Activated T-cell treated with anti-CD3 and anti-CD28 coated beads, Interleukin-2, amount 50 U/mL, for 24 hours (primary cell): ENCODE measurements around the gene ACTL8.

Experiments
- DNase-seq: peaks from one replicate; pipeline ENCODE4 v3.0.0-alpha.2; 2020
- H3K27ac Mint-ChIP-seq: 2 replicates; pipeline ENCODE4 v1.8.0; 2020; ENCODE audit warnings: mild to moderate bottlenecking, mixed read lengths
- H3K27me3 Mint-ChIP-seq: 2 replicates; pipeline ENCODE4 v1.8.0; 2020; ENCODE audit warnings: mixed read lengths
- H3K36me3 Mint-ChIP-seq: 2 replicates; pipeline ENCODE4 v1.8.0; 2020; ENCODE audit warnings: low read depth, mixed read lengths
- H3K4me1 Mint-ChIP-seq: 2 replicates; pipeline ENCODE4 v1.8.0; 2020; ENCODE audit warnings: low read depth, mixed read lengths
- H3K4me3 Mint-ChIP-seq: 2 replicates; pipeline ENCODE4 v1.8.0; 2020; ENCODE audit warnings: mild to moderate bottlenecking, moderate library complexity, mixed read lengths
- H3K9me3 Mint-ChIP-seq: 2 replicates; pipeline ENCODE4 v1.8.0; 2020; ENCODE audit warnings: mixed read lengths

Gene ACTL8

DNA sequence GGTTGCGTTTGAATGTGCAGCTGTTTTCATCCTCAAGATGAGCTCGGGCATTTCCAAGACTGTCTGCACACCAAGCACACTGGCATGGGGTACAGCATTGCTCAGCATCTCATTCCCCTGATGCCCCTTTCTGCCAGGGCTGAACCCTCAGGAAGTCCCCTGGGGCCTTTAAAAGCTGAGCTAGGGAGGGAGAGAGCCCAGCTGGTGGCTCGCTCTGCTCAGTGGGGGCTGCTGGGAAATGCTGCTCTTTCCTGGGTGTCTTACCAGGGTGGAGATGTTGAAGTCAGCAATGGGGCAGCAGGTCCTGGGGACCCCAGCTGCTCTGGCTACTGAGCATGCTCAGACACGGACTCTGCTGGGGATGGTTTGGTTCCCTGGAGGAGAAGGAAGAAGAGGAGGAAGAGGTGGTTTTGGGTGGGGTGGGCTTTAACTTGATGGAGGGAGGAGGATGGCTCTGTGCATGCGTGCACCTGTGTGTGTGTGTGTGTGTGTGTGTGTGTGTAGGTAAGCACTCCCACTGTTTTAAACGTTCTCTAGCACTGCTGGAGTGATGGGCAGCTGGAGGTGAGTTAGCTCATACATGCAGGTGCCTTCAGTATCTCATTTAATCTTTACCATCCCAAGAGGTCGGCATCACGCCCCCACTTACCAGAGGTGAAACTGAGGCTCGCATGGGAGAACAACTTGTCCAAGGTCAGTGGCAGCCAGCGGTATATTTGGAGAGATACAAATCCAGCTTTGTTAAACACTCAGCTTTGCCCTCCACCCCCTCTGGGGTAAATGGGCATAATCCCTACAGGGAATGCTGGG lies 40.9 kb downstream of the ACTL8 start:
- H3K4me1 Mint-ChIP-seq: peaks cover 5% of the 10 kb centered on the region
- H3K27me3 Mint-ChIP-seq: peaks cover 34% of the 10 kb centered on the region
- H3K9me3 Mint-ChIP-seq: no peaks in the 10 kb centered on the region
- H3K4me3 Mint-ChIP-seq: no peak overlapping the region
- no peak overlapping the region for H3K27ac Mint-ChIP-seq
- no peak for DNase-seq
- no peaks in the 10 kb centered on the region for H3K36me3 Mint-ChIP-seq

DNA sequence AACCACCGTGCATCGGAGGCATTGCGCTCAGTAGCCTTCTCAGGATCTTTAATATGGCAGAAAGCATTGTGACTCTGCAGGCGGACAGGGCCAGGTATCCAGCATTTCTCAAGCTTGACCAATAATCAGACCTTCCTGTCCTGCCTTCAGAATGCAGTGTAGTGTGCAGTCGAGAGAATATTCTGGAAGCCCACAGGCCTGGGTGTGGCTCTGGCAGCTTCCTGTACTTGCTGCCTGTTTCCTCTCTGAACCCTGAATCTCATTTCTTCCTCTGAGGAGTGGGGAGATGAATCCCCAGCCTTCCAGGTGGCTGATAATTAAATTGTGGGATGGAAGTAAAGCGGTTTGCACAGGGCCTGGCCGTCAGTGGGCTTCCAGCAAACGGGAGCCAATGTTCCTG lies 42.3 kb downstream of the ACTL8 start:
- Mint-ChIP-seq H3K4me3 (no peak overlapping the region), H3K27me3 (peaks cover 41% of the 10 kb centered on the region), H3K9me3 (no peaks in the 10 kb centered on the region), H3K27ac (no peak overlapping the region), H3K4me1 (peaks cover 5% of the 10 kb centered on the region), H3K36me3 (no peaks in the 10 kb centered on the region)
- no peak for DNase-seq

DNA sequence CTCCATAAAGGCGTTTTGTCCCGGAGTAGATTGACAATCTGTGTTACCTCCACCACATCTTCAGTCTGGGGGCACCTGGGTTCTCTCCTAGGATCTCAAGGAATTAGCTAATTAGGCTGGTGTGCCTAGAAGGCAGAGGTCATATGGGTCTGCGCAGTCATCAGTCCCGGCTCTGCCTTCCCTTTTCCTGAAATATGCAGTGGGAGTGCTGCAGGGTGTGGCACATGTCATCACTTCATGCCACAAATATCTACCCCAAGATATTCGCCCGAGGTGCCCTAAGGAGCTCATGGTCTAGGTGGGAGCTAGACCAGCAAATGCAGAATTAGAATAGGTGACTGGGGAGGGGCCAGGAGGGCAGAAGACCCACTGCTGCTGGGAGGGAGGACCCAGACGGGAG lies 42.9 kb downstream of the ACTL8 start:
- Mint-ChIP-seq H3K4me3 (no peak overlapping the region), H3K27me3 (peaks cover 43% of the 10 kb centered on the region), H3K4me1 (peaks cover 5% of the 10 kb centered on the region), H3K9me3 (no peaks in the 10 kb centered on the region), H3K27ac (no peak overlapping the region), H3K36me3 (no peaks in the 10 kb centered on the region)
- DNase-seq: no peak

DNA sequence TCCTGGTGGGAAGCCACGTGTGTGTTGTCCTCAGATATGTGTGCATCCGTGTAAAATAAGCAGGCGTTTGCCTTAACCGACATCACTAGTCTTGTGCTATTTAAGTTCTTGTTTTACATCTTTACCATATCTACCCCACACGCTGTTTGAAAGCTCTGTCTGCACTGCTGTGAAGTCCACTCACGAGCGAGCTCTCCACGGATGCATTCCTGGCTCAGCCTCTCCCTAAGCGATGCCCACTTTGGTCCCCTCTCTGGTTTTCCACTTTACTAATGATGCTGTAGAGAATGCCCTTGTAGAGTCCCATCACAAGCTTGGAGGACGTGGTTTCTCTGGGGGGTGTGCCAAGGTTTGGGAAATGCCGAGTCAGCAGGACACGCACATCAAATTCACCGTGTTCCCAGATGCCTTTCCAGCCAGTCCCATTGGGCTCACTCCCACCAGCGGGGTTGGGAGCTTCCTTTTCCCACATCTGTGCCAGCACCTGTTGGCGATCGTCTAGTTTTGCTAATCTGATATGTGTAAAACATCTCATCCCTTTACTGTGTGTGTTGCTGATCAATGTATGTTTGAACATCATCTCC lies 43.8 kb downstream of the ACTL8 start:
- H3K27ac Mint-ChIP-seq: no peak overlapping the region
- peaks cover 5% of the 10 kb centered on the region for H3K4me1 Mint-ChIP-seq
- no peaks in the 10 kb centered on the region for H3K36me3 Mint-ChIP-seq
- DNase-seq: no peak
- peaks cover 38% of the 10 kb centered on the region for H3K27me3 Mint-ChIP-seq
- no peak overlapping the region for H3K4me3 Mint-ChIP-seq
- H3K9me3 Mint-ChIP-seq: no peaks in the 10 kb centered on the region

DNA sequence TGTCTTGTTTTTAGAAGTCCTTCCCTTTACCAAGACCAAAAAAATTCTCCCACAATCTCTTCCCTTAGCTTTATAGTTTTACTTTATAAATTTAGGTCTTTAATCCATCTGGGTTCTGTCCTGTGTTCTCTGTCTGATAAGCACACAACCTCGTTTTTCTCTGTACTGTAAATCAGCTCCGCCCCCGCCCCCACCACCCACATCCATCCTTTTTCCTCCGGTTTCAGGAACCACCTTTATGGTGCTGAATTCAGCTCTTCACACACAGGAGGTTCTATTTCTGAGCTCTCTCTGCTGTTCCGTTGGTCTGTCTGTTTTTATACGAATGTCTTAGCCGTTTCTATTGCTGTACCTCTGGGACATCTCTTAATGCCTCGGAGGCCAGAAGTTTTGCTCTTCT lies 44.5 kb downstream of the ACTL8 start:
- H3K4me1 Mint-ChIP-seq: peaks cover 5% of the 10 kb centered on the region
- no peak overlapping the region for H3K27ac Mint-ChIP-seq
- no peaks in the 10 kb centered on the region for H3K36me3 Mint-ChIP-seq
- peaks cover 35% of the 10 kb centered on the region for H3K27me3 Mint-ChIP-seq
- no peak overlapping the region for H3K4me3 Mint-ChIP-seq
- no peak for DNase-seq
- H3K9me3 Mint-ChIP-seq: no peaks in the 10 kb centered on the region

DNA sequence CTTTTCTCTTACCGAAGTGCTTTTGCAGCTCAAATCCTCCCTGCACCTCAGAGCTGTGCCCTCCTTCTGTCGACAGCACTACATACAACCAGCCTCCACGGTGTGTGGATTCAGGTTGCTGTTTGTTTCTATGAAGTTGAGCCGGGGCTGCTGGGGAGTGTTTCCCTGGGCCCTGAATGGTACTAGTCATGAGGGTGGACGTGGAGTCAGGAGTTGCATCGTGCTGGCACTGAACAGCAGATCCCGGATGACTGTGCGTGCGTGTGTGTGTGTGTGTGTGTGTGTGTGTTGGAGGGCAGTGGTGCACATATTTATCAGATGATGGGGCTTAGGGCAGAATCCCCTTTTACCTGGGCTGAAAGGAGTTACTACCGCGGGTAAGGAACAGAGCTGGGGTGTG lies 47.0 kb downstream of the ACTL8 start:
- Mint-ChIP-seq H3K36me3 (no peaks in the 10 kb centered on the region), H3K4me3 (no peak overlapping the region), H3K27me3 (peaks cover 46% of the 10 kb centered on the region), H3K9me3 (no peaks in the 10 kb centered on the region), H3K27ac (no peak overlapping the region), H3K4me1 (peaks cover 5% of the 10 kb centered on the region)
- no peak for DNase-seq

DNA sequence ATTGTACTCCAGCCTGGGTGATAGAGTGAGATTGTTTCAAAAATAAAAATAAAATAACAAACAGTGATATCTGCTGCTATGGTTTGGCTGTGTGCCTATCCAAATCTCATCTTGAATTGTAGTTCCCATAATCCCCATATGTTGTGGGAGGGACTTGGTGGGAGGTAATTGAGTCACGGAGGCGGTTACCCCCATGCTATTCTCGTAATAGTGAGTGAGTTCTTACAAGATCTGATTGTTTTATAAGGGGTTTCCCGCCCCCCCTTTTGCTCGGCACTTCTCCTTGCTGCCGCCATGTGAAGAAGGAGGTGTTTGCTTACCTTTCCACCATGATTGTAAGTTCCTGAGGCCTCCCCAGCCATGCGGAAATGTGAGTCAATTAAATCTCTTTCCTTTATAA lies 47.8 kb downstream of the ACTL8 start:
- no peak for DNase-seq
- Mint-ChIP-seq H3K9me3 (no peaks in the 10 kb centered on the region), H3K27ac (no peak overlapping the region), H3K4me3 (no peak overlapping the region), H3K27me3 (peaks cover 51% of the 10 kb centered on the region), H3K4me1 (peaks cover 5% of the 10 kb centered on the region), H3K36me3 (no peaks in the 10 kb centered on the region)

DNA sequence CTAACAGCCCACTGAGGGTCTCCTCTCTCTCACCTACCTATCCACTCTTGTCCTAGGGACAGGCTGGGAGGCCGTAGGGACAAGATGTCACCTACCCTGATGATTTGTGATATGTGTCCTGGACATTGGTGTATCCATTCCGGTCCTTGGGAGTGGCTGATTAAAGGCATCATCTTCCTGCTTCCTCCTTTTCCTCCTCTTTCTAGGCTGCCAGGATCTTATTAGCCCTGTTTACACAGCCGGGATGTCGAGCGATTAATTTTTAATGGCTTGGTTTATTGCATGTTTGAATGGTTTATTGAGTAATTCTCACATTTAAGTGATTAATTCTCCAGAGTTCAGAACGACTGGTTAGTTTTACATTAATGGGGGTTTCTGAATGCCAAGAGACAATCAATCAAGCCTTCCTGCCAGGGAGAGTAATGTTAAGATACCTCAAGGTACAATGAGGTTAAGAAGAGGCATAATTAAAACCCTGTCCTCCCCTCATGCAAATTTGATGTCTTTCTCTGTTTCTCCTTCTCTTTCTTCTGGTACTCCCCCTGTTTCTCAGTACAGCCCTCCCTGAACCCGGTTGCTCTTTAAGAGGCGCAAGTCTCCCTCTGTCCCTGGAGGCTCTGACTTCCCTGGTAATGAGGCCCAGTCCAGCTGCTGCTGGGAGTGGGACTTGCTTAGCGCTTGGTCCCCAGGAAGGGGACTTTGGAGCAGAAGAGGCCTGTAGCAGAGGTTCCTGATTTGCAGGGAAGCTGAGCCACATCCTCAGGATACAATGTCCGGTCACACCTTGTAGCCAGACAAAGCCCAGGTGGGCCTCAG lies 50.9 kb downstream of the ACTL8 start:
- no peaks in the 10 kb centered on the region for H3K36me3 Mint-ChIP-seq
- no peak overlapping the region for H3K27ac Mint-ChIP-seq
- no peak overlapping the region for H3K4me3 Mint-ChIP-seq
- peaks cover 1% of the 10 kb centered on the region for H3K9me3 Mint-ChIP-seq
- no peaks in the 10 kb centered on the region for H3K4me1 Mint-ChIP-seq
- DNase-seq: no peak
- peaks cover 32% of the 10 kb centered on the region for H3K27me3 Mint-ChIP-seq

DNA sequence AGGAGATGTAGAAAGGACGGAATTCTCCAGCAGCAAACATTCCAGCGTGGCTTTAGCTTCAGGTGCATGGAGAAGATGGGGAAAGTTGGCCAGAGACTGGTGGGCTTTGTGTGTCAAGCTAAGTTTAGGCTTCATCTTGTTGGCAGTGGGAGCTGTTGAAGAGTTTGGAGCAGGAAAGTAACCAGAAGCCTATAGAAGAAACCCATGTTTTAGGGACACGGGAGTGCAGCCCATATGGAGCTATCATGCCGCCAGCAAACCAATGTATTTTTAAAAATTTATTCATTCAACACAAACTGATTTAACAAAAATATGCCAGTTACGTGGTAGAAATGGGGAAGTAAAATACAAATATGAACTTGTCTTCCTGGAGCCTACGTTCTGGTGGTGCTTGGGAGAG lies 53.7 kb downstream of the ACTL8 start:
- peaks cover 4% of the 10 kb centered on the region for H3K9me3 Mint-ChIP-seq
- no peak overlapping the region for H3K27ac Mint-ChIP-seq
- H3K4me3 Mint-ChIP-seq: no peak overlapping the region
- DNase-seq: no peak
- H3K36me3 Mint-ChIP-seq: no peaks in the 10 kb centered on the region
- H3K4me1 Mint-ChIP-seq: no peaks in the 10 kb centered on the region
- peaks cover 21% of the 10 kb centered on the region for H3K27me3 Mint-ChIP-seq

DNA sequence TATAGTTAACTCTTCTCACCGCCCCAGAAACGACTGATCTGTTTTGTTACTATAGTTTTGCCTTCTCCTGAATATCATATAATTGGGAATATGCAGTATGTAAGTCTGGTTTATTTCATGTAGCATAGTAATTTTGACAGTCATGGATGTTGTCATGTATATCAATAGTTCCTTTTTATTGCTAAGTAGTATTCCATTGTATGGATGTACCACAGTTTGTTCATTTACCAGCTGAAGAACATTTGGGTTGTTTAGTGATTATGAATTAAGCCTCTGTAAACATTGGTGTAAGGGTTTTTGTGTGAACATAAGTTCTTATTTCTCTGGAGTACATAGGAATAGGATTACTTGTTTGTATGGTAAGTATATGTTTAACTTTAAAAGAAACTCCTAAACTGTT lies 55.5 kb downstream of the ACTL8 start:
- Mint-ChIP-seq H3K27me3 (peaks cover 26% of the 10 kb centered on the region), H3K9me3 (peaks cover 12% of the 10 kb centered on the region), H3K4me1 (no peaks in the 10 kb centered on the region), H3K27ac (no peak overlapping the region), H3K4me3 (no peak overlapping the region), H3K36me3 (no peaks in the 10 kb centered on the region)
- DNase-seq: no peak

DNA sequence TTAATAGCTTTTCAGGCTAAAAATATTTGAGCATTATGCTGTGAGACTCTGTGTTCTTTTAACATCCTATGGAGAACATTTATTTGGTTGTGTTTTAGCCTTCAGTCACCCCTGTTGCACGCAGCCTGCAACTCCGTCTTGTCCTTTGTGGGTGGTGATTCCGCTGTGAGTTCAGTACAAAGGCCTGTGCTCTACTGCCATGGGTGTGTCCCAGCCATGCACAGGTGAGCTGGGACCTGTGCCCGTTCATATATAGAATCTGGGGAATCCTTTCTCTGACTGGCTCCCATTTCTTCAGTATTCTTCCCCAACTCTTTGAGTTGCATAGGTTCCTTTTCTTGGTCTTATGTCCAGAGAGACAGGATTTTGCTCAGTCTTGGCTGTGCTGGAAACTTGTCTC lies 61.4 kb downstream of the ACTL8 start:
- H3K4me1 Mint-ChIP-seq: no peaks in the 10 kb centered on the region
- H3K27me3 Mint-ChIP-seq: peaks cover 33% of the 10 kb centered on the region
- H3K9me3 Mint-ChIP-seq: peaks cover 11% of the 10 kb centered on the region
- no peak for DNase-seq
- H3K36me3 Mint-ChIP-seq: no peaks in the 10 kb centered on the region
- H3K27ac Mint-ChIP-seq: no peak overlapping the region
- H3K4me3 Mint-ChIP-seq: no peak overlapping the region

DNA sequence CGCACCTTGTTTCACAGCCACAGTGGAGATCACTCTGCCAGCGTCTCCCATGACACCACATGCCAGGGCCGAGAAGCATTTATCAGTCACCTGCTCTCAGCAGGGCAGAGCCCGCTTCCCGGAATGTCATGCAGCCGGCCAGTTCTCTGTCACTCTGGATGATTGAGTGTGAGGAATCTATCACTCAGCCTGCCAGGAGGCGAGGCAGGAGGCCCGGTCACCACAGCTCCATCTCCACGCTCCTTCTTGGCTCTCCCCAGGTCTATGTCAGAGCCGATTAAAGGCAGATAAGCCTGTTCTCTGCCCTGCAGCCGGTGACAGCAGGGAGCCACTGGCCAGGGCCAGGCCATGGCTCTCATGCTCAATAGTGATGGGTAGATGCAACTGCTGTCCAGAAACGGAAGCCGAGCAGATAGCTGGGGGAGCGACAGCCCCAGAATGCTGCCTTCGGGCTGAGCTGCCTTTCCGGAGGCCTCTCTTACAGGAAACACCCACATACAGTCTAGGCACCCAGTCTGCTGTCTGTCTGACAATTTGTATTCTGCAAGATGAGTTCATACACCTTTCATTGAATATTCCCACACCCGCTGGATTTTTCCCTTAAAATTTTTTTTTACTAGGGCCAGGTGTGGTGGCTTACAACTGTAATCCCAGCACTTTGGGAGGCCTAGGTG lies 64.1 kb downstream of the ACTL8 start:
- H3K4me3 Mint-ChIP-seq: no peak overlapping the region
- peaks cover 11% of the 10 kb centered on the region for H3K9me3 Mint-ChIP-seq
- peaks cover 34% of the 10 kb centered on the region for H3K27me3 Mint-ChIP-seq
- DNase-seq: no peak
- H3K27ac Mint-ChIP-seq: no peak overlapping the region
- no peaks in the 10 kb centered on the region for H3K36me3 Mint-ChIP-seq
- no peaks in the 10 kb centered on the region for H3K4me1 Mint-ChIP-seq

DNA sequence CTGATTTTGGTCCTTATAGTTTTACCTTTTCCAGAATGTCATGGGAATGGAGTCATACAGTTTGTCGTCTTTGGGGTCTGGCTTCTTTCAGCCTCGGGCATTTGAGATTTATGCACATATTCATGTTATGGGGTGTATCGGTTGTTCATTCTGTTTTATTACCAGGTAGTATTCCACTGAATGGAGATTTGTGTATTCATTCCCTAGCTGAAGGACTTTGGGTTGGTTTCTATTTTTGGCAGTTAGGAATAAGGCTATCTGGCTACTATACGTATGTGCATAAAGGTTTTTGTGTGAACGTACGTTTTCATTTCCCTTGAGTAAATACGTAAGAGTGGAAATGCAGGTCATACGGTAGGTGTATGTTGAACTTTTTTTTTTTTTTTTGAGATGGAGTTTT lies 65.1 kb downstream of the ACTL8 start:
- H3K27me3 Mint-ChIP-seq: peaks cover 27% of the 10 kb centered on the region
- H3K9me3 Mint-ChIP-seq: peaks cover 6% of the 10 kb centered on the region
- H3K36me3 Mint-ChIP-seq: no peaks in the 10 kb centered on the region
- H3K27ac Mint-ChIP-seq: no peak overlapping the region
- no peak for DNase-seq
- no peaks in the 10 kb centered on the region for H3K4me1 Mint-ChIP-seq
- H3K4me3 Mint-ChIP-seq: no peak overlapping the region

DNA sequence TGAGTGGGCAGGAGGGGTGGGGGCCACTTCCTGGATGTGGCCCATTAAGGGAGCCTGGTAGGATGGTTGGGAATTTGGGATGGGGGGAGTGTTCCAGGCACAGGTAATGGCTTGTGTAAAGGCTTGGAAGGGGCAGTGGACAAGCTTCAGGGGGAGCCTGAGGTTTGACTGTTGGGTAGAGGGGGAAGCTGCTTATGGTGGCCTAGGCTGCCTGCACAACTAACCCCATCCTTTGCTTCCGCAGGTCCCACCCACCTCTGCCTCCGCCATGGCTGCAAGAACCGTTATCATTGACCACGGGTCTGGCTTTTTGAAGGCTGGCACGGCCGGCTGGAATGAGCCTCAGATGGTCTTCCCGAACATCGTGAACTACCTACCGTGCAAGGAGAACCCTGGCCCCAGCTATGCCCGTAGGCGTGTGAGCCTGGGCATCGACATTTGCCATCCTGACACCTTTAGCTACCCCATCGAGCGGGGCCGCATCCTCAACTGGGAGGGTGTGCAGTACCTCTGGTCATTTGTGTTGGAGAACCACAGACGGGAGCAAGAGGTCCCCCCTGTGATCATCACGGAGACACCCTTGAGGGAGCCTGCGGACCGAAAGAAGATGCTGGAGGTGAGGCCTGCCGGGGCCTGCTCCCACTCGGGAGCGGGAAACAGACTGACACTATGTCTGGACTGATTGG lies 67.8 kb downstream of the ACTL8 start:
- H3K9me3 Mint-ChIP-seq: no peaks in the 10 kb centered on the region
- DNase-seq: no peak
- no peaks in the 10 kb centered on the region for H3K4me1 Mint-ChIP-seq
- H3K27ac Mint-ChIP-seq: no peak overlapping the region
- peaks cover 45% of the 10 kb centered on the region for H3K27me3 Mint-ChIP-seq
- no peaks in the 10 kb centered on the region for H3K36me3 Mint-ChIP-seq
- H3K4me3 Mint-ChIP-seq: no peak overlapping the region
